RKO (cell line): ENCODE results near the gene ASL.
A peak's percentile ranks its signal among the peaks of the same experiment; 100 is the strongest.
"Not testable (repeated sequence)": the region's sequence is repeated elsewhere in the genome, so short reads cannot be mapped to it uniquely, and the experiment has no call there.

ENCODE experiments used
- DNase-seq: peaks from one replicate; pipeline ENCODE4 v3.0.0-alpha.2; 2016; ENCODE audit warnings: low spot score

Gene ASL

GRCh38 chr7:66075590-66076461 is at the start of gene ASL:
ASL (plus strand) TSS chr7:66075819; CDS start chr7:66076082, 263 bp downstream.
- peak; percentile 92 for DNase-seq

- DNase-seq, result not testable (repeated sequence)
Measured at GRCh38 chr7:66028342-66028741, 47.3 kb upstream of the ASL start.

GRCh38 chr7:66033471-66034385 is 41.9 kb upstream of the ASL start:
- no peak for DNase-seq

GRCh38 chr7:66034436-66035010 is 41.1 kb upstream of the ASL start:
- not testable (repeated sequence) for DNase-seq

GRCh38 chr7:66036382-66036781 is 39.2 kb upstream of the ASL start:
- no peak for DNase-seq

- DNase-seq, result no peak
Measured at GRCh38 chr7:66036788-66037187, 38.8 kb upstream of the ASL start.

GRCh38 chr7:66039094-66039670 is 36.4 kb upstream of the ASL start:
- DNase-seq, result no peak

GRCh38 chr7:66043681-66044497 is 31.7 kb upstream of the ASL start:
- no peak for DNase-seq

- DNase-seq, result not testable (repeated sequence)
Measured at GRCh38 chr7:66044498-66044854, 31.1 kb upstream of the ASL start.

GRCh38 chr7:66047426-66047825 is 28.2 kb upstream of the ASL start:
- peak; percentile 91 for DNase-seq

GRCh38 chr7:66049886-66050285 is 25.7 kb upstream of the ASL start:
- not testable (repeated sequence) for DNase-seq

GRCh38 chr7:66050337-66050957 is 25.2 kb upstream of the ASL start:
- DNase-seq, result no peak

GRCh38 chr7:66050990-66051448 is 24.6 kb upstream of the ASL start:
- DNase-seq, result peak; percentile 45

- DNase-seq, result no peak
Measured at GRCh38 chr7:66052447-66052846, 23.2 kb upstream of the ASL start.

- no peak for DNase-seq
Measured at GRCh38 chr7:66054063-66054462, 21.6 kb upstream of the ASL start.

GRCh38 chr7:66055321-66055956 is 20.2 kb upstream of the ASL start:
- peak; percentile 27 for DNase-seq

GRCh38 chr7:66060796-66061195 is 14.8 kb upstream of the ASL start:
- DNase-seq, result no peak

GRCh38 chr7:66069732-66070131 is 5.9 kb upstream of the ASL start:
- no peak for DNase-seq

- DNase-seq, result no peak
Measured at GRCh38 chr7:66070222-66070621, 5.4 kb upstream of the ASL start.

GRCh38 chr7:66072208-66072607 is 3.4 kb upstream of the ASL start:
- not testable (repeated sequence) for DNase-seq
